ENCODE data around the gene FCN3. TPM values are rescaled to one million over a fixed set of nuclear protein-coding genes. Genes with fewer than 3 reads are reported as not detected.

Gene FCN3
- total and polyA plus RNA-seq, 2 of the 4 experiments (the other 2 are of a cell fraction): not detected

DNA sequence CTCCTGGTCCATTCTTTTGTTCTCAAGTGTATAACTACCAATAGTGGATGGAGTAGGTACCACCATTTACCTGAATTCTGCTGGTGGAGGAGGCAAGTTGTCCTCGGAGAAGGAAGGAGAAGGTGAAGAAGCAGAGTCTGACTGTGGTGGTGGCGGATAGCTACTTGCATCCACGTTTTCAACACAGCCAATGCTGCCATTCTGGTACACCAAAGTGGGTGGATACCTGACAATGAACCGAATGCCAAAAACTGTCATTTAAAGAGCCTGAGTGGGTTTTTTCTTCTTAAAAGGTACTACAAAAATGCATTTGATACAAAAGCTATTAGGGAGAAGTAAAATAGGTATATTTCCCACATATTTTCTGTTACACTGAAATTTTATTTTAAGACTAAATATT is 37.9 kb upstream of the FCN3 start:
- no peak overlapping the region for H2AK9ac ChIP-seq (replicated peaks; ENCODE audit: low read depth, low read length, poor library complexity)
- no peak overlapping the region for H2BK20ac ChIP-seq (ENCODE audit: low read depth, low read length)
- DNase-seq: no peak
- dilution Hi-C loops (cut with HindIII; ENCODE audit: low sequenced_read_pairs, unreplicated experiment) (no loop called here), intact Hi-C loops (cut with micrococcal nuclease) (no loop called here), in situ Hi-C loops (cut with MboI; ENCODE audit: low sequenced_read_pairs) (loop anchor here (10.0 kb wide), 1 partner anchor 252 kb away; no protein-coding TSS in a partner anchor)
- H3K18ac ChIP-seq (ENCODE audit: low read depth, low read length): no peak overlapping the region
- H4K91ac ChIP-seq (ENCODE audit: insufficient read depth, low read depth, low read length): no peak overlapping the region
- no peak overlapping the region for H2AFZ ChIP-seq (replicated peaks; ENCODE audit: low read length, poor library complexity)
- H4K8ac ChIP-seq (ENCODE audit: low read depth in 2 of 2, low read length in 2 of 2): no peak overlapping the region
- H3K9me3 ChIP-seq (ENCODE audit: control insufficient read depth, insufficient read depth, low read length): no peaks in the 10 kb centered on the region
- H2BK15ac ChIP-seq (ENCODE audit: low read depth, low read length): no peak overlapping the region
- H3K36me3 ChIP-seq (ENCODE audit: control insufficient read depth, insufficient read depth, low read length): peaks cover 68% of the 10 kb centered on the region
- CTCF ChIA-PET: interaction anchor here (1.5 kb wide), 1 partner anchor 11 kb away, joined by 3 read pairs; no protein-coding TSS in a partner anchor
- peaks cover under 1% of the 10 kb centered on the region for H3K4me1 ChIP-seq (ENCODE audit: control insufficient read depth, insufficient read depth, low read length)
- POLR2A ChIA-PET (ENCODE audit: unreplicated experiment): no interaction called here
- no peak overlapping the region for H3K23ac ChIP-seq (ENCODE audit: low read depth, low read length)
- peaks cover 5% of the 10 kb centered on the region; the same call in 1 of the 2 replicates for H3K9me1 ChIP-seq (ENCODE audit: insufficient read depth, low read length)
- peaks cover 38 to 51% of the 10 kb centered on the region in 2 experiments for H3K79me1 ChIP-seq (ENCODE audit: low read depth in 1 of 2, low read length in 2 of 2)
- 100% methylated on average over 1 of the region's 4 CpGs; no CpG with 5 or more reads in 1 of the 2 experiments for WGBS, 2 experiments (ENCODE audit: extremely low coverage in 2 of 2, insufficient read length in 1 of 2)
- H4K20me1 ChIP-seq (ENCODE audit: insufficient read depth, low read length): no peaks in the 10 kb centered on the region
- no peak overlapping the region for H2BK120ac ChIP-seq (ENCODE audit: low read depth, low read length)
- no peak overlapping the region for H4K5ac ChIP-seq (ENCODE audit: low read depth, low read length)
- no peak for ATAC-seq (ENCODE audit: low read depth)
- no peak overlapping the region for H3K27ac ChIP-seq (ENCODE audit: insufficient read depth, low read length)
- no peak overlapping the region for H3K4me3 ChIP-seq (ENCODE audit: insufficient read depth, low read depth, low read length)
- no peak overlapping the region for H3K14ac ChIP-seq (replicated peaks; ENCODE audit: low read depth, low read length)
- H3K27me3 ChIP-seq (ENCODE audit: control insufficient read depth, insufficient read depth, low read length): no peaks in the 10 kb centered on the region
- no peak overlapping the region for H2AK5ac ChIP-seq (ENCODE audit: low read depth, low read length)
- no peak overlapping the region for H3K4ac ChIP-seq (ENCODE audit: low read depth, low read length)
- no peak for TF ChIP-seq RFX5 (IDR thresholded peaks at IDR 0.05; ENCODE audit: low read depth, low read length)
- TF ChIP-seq, protein P1, sequence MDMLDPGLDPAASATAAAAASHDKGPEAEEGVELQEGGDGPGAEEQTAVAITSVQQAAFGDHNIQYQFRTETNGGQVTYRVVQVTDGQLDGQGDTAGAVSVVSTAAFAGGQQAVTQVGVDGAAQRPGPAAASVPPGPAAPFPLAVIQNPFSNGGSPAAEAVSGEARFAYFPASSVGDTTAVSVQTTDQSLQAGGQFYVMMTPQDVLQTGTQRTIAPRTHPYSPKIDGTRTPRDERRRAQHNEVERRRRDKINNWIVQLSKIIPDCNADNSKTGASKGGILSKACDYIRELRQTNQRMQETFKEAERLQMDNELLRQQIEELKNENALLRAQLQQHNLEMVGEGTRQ (IDR thresholded peaks at IDR 0.05; ENCODE audit: low read depth, low read length): no peak
- no peak for TF ChIP-seq RCOR1 (IDR thresholded peaks at IDR 0.05; ENCODE audit: insufficient replicate concordance, low read length)
- TF ChIP-seq MAZ (IDR thresholded peaks at IDR 0.05; ENCODE audit: borderline replicate concordance, low read depth, low read length): no peak
- TF ChIP-seq BHLHE40 (IDR thresholded peaks at IDR 0.05; ENCODE audit: low read depth, low read length): no peak
- TF ChIP-seq FOS (IDR thresholded peaks at IDR 0.05; ENCODE audit: low read depth, low read length): no peak
- no peak for TF ChIP-seq CHD1 (IDR thresholded peaks at IDR 0.05; ENCODE audit: low read depth, low read length)
- TF ChIP-seq, protein P2, sequence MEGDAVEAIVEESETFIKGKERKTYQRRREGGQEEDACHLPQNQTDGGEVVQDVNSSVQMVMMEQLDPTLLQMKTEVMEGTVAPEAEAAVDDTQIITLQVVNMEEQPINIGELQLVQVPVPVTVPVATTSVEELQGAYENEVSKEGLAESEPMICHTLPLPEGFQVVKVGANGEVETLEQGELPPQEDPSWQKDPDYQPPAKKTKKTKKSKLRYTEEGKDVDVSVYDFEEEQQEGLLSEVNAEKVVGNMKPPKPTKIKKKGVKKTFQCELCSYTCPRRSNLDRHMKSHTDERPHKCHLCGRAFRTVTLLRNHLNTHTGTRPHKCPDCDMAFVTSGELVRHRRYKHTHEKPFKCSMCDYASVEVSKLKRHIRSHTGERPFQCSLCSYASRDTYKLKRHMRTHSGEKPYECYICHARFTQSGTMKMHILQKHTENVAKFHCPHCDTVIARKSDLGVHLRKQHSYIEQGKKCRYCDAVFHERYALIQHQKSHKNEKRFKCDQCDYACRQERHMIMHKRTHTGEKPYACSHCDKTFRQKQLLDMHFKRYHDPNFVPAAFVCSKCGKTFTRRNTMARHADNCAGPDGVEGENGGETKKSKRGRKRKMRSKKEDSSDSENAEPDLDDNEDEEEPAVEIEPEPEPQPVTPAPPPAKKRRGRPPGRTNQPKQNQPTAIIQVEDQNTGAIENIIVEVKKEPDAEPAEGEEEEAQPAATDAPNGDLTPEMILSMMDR (conservative IDR thresholded peaks at IDR 0.05; ENCODE audit: low read depth, low read length): no peak
- no peak for TF ChIP-seq MXI1 (IDR thresholded peaks at IDR 0.05; ENCODE audit: borderline replicate concordance, low read depth, low read length)
- TF ChIP-seq CEBPB (IDR thresholded peaks at IDR 0.05; ENCODE audit: low read depth, low read length): no peak
- no peak for TF ChIP-seq RAD21 (IDR thresholded peaks at IDR 0.05; ENCODE audit: low read length)
- TF ChIP-seq NFE2L2 (IDR thresholded peaks at IDR 0.05; ENCODE audit: low read depth, low read length): no peak
- TF ChIP-seq, protein P3, sequence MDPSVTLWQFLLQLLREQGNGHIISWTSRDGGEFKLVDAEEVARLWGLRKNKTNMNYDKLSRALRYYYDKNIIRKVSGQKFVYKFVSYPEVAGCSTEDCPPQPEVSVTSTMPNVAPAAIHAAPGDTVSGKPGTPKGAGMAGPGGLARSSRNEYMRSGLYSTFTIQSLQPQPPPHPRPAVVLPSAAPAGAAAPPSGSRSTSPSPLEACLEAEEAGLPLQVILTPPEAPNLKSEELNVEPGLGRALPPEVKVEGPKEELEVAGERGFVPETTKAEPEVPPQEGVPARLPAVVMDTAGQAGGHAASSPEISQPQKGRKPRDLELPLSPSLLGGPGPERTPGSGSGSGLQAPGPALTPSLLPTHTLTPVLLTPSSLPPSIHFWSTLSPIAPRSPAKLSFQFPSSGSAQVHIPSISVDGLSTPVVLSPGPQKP (IDR thresholded peaks at IDR 0.05; ENCODE audit: borderline replicate concordance, low read depth, low read length): no peak
- no peak for TF ChIP-seq SMC3 (IDR thresholded peaks at IDR 0.05; ENCODE audit: low read depth, low read length)
- no peak for TF ChIP-seq MAFK (IDR thresholded peaks at IDR 0.05; ENCODE audit: low read depth, low read length)
- no peak for TF ChIP-seq POLR2A (IDR thresholded peaks at IDR 0.05; ENCODE audit: low read depth, low read length)
- BruUV-seq (replicated peaks): no TSS peak
- H3K56ac ChIP-seq (ENCODE audit: extremely low read depth, insufficient read depth, low read length): no peak overlapping the region
- H3K9ac ChIP-seq (ENCODE audit: low read depth, low read length): no peak overlapping the region
- H2BK5ac ChIP-seq (ENCODE audit: low read depth, low read length, poor library complexity, severe bottlenecking): no peak overlapping the region
- H3K4me2 ChIP-seq (ENCODE audit: low read depth, low read length): no peak overlapping the region
